Kidney (tissue), 14 donors: ENCODE results near the gene LHX1. TPM values are rescaled to one million over a fixed set of nuclear protein-coding genes. Genes with fewer than 3 reads are reported as not detected.

Experiments
- DNase-seq, 5 donors: peaks; one replicate each; pipeline ENCODE4 v3.0.0-alpha.2; 2013 to 2020
- FAIRE-seq: peaks from 2 replicates; lab custom pipeline; 2012; peaks lifted over from hg19 to GRCh38; lab: Jason Lieb, UNC
- H3K27ac ChIP-seq, 2 donors: one replicate each; pipeline ENCODE4 v1.7.0; 2013; ENCODE audit warnings: low read depth in 2 of 2, low read length in 2 of 2, inconsistent platforms in 1 of 2
- H3K27me3 ChIP-seq: one replicate; pipeline ENCODE4 v1.7.1; 2013; ENCODE audit warnings: low read length, inconsistent platforms; ENCODE audit not compliant: control insufficient read depth, insufficient read depth
- H3K36me3 ChIP-seq, 3 donors: one replicate each; pipeline versions ENCODE4 v1.7.0 to v1.7.1; 2013; ENCODE audit warnings: low read length in 3 of 3, control low read depth in 1 of 3, inconsistent platforms in 1 of 3; ENCODE audit not compliant: insufficient read depth in 3 of 3, control insufficient read depth in 2 of 3
- H3K4me1 ChIP-seq, 3 donors: one replicate each; pipeline versions ENCODE4 v1.7.0 to v1.7.1; 2013; ENCODE audit warnings: low read length in 3 of 3, inconsistent platforms in 1 of 3, low read depth in 1 of 3; ENCODE audit not compliant: control insufficient read depth in 2 of 3, insufficient read depth in 2 of 3
- H3K4me3 ChIP-seq, 3 donors: one replicate each; pipeline versions ENCODE4 v1.7.0 to v1.8.1; 2013; ENCODE audit warnings: low read length in 3 of 3, control low read depth in 1 of 3, inconsistent platforms in 1 of 3
- H3K9ac ChIP-seq, 3 donors: one replicate each; pipeline versions ENCODE4 v1.7.0 to v1.7.1; 2013; ENCODE audit warnings: low read length in 3 of 3, control low read depth in 1 of 3, inconsistent platforms in 1 of 3
- H3K9me3 ChIP-seq, 3 donors: one replicate each; pipeline versions ENCODE4 v1.7.0 to v1.7.1; 2013; ENCODE audit warnings: low read length in 3 of 3, control low read depth in 1 of 3, inconsistent platforms in 1 of 3; ENCODE audit not compliant: control insufficient read depth in 2 of 3, insufficient read depth in 1 of 3
- CTCF ChIP-seq: IDR thresholded peaks from 3 replicates; pipeline ENCODE4 v1.5.1; 2012; ENCODE audit warnings: mild to moderate bottlenecking, moderate library complexity, borderline replicate concordance; ENCODE audit not compliant: insufficient read depth; ENCODE audit errors: extremely low read depth
- intact Hi-C: fragments of 100-400 bp; cut with DNase I; formaldehyde crosslinking; loops from one replicate; pipeline ENCODE4 v1.11.1; 2022
- polyA plus RNA-seq: library from polyadenylated mRNA; stranded (reverse); fragments of 350-450 nt; fragmentation: Illumina TruSeq; extraction: RNeasy Lipid Tissue Mini Kit (QIAGEN cat#74804); gene quantifications from one replicate; pipeline ENCODE4 v1.2.3, GENCODE V29; 2014; ENCODE audit warnings: low read depth, low replicate concordance; ENCODE audit not compliant: insufficient read depth
- total RNA-seq: library from RNA; stranded (reverse); fragmentation: NEBNext Ultra II Directional; extraction: Animal tissue kit (Norgen Biotek cat#: 25700); gene quantifications from one replicate; pipeline ENCODE4 v1.2.1, GENCODE V29; 2021
- donor health status: control.
- donor health status: control.
- donor health status: control.
- donor health status: control.
- donor health status: control.
- donor health status: DM: yes; HTN: yes; CAD: no.
- donor health status: Normal renal cell carcinoma (clear cell type).

Gene LHX1
- total and polyA plus RNA-seq, 2 donors from 2014 or later: 10.6 to 18.4 TPM

DNA sequence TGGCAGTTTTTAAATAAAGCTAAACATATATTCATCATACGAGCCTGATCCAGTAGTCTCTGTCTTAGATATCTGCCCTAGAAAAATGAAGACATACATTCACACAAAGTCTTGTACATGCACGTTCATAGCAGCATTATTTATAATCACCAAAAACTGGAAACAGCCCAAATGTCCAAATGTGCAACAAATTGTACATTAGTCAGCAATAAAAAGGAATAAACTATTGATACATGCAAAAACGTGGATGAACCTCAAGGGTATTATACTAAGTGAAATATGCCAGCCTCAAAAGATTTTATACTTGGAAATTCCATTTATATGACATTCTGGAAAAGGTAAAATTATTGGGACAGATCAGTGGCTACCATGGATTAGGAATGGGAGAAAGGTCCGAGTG, 34.2 kb downstream of the LHX1 start:
- no peak overlapping the region for H3K27ac ChIP-seq
- H3K9me3 ChIP-seq: no peaks in the 10 kb centered on the region
- H3K4me3 ChIP-seq: no peak overlapping the region
- peaks cover 0 to 5% (median 2%) of the 10 kb centered on the region in 3 donors for H3K36me3 ChIP-seq
- intact Hi-C loops: no loop called here
- FAIRE-seq (no peak), DNase-seq (no peak)
- H3K27me3 ChIP-seq: no peaks in the 10 kb centered on the region
- no peak overlapping the region for H3K9ac ChIP-seq
- peaks cover 0 to 6% (median 0%) of the 10 kb centered on the region in 3 donors for H3K4me1 ChIP-seq
- TF ChIP-seq CTCF: no peak

DNA sequence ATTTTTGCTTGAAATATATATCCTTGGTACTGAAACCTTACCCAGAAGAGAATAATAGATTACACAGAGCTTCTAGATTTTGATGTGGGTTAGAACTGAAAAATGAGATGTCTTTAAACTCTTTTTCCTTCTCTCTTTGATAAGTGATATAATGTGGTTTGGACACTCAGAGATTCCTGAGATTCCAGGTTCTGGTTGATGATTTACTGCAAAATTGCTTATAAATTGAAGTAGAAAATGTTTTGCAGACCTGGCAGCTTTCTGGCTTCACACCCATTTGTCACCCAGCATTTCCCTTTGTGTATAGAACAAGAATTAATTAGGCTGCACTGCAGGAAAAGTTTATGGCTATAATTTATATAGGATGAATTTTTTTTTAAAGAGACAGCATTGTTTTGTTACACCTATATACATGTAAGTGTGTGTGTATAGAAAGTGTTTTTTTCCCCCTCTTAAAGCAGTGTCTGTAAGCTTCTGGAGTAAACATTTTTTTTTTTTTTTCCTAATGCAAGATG, 35.0 kb downstream of the LHX1 start:
- Histone ChIP-seq H3K36me3 (peaks cover 0 to 5% (median 2%) of the 10 kb centered on the region in 3 donors), H3K4me3 (no peak overlapping the region), H3K9me3 (no peaks in the 10 kb centered on the region), H3K27me3 (no peaks in the 10 kb centered on the region), H3K9ac (no peak overlapping the region), H3K27ac (no peak overlapping the region), H3K4me1 (peaks cover 0 to 6% (median 0%) of the 10 kb centered on the region in 3 donors)
- no peak for TF ChIP-seq CTCF
- no peak for DNase-seq
- intact Hi-C loops: no loop called here
- FAIRE-seq: no peak

DNA sequence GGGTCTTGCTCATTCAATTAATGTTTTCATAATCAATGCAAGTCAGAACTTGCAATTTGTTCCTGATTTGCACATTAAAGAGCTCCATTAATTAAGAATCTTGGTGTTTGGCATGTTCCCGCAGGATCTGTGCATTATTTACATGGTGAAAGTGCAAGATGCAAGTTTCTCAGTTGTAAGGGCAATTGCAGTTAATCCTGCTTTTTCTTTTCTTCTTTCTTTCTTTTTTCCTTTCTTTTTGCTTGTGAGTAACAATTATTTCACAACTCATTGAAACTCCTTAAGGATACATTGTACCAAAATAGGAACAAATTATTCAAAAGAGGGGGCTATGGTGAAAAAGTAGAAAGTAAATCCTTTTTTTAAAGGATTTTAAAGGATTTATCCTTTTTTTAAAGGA, 35.6 kb downstream of the LHX1 start:
- no peak overlapping the region for H3K9ac ChIP-seq
- intact Hi-C loops: no loop called here
- FAIRE-seq: no peak

More for the DNA sequence above, 35.6 kb downstream of the LHX1 start:
- Histone ChIP-seq H3K27ac (no peak overlapping the region), H3K36me3 (peaks cover 0 to 5% (median 2%) of the 10 kb centered on the region in 3 donors), H3K9me3 (no peaks in the 10 kb centered on the region), H3K27me3 (no peaks in the 10 kb centered on the region), H3K4me1 (peaks cover 0 to 6% (median 0%) of the 10 kb centered on the region in 3 donors), H3K4me3 (no peak overlapping the region)
- DNase-seq: no peak
- no peak for TF ChIP-seq CTCF
